HG03565 (cell line): ENCODE measurements around the gene SLC17A1.
A peak's percentile ranks its signal among the peaks of the same experiment; 100 is the strongest.

Source experiments
- ATAC-seq: cut with Tn5 transposase; IDR thresholded peaks from one replicate; pipeline ENCODE4 v1.9.1; 2021; ENCODE audit warnings: mild to moderate bottlenecking, moderate library complexity; ENCODE audit not compliant: unreplicated experiment

Gene SLC17A1

DNA sequence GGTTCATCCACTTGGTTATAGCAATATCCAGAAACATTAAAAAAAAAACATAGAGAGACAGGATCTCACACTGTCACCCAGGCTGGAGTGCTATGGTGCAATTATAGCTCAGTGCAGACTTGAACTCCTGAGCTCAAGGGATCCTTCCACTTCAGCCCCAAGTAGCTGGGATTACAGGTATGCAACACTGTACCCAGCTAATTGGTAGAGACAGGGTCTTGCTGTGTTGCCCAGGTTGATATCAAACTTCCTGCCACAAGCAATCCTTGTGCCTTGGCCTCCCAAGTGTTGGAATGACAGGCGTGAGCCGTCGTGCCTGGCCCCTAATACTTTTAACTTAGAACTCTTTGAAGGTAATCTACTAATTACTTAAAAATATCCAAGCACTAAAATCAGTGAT lies 818 bp upstream of the SLC17A1 start:
- no peak for ATAC-seq

- ATAC-seq: no peak
Measured at GRCh38 chr6:25832307-25832662, 433 bp upstream of the SLC17A1 start.

DNA sequence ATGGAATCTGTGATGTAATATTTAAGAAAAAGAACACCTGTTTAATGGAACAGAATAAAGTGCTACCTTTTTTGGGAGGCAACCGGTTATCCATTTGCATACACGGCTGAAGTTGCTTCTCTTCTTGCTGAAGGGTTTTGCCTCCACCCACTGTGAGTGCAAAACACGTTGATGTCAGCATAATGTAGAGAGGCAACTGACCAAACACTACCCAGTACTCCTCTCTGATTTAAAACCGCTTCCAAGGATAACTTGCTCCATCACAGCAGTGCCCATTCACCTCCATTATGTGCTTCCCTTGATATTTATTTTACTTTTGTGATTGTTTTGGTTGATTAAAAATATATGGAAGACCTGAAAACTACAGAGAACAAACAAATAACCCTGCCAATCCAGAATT lies 1.4 kb downstream of the SLC17A1 start:
- ATAC-seq: no peak

- peak; percentile 84 for ATAC-seq
Measured at GRCh38 chr6:25829375-25829774, 2.5 kb downstream of the SLC17A1 start.

- ATAC-seq: no peak
Measured at GRCh38 chr6:25821341-25821740, 10.5 kb downstream of the SLC17A1 start.

DNA sequence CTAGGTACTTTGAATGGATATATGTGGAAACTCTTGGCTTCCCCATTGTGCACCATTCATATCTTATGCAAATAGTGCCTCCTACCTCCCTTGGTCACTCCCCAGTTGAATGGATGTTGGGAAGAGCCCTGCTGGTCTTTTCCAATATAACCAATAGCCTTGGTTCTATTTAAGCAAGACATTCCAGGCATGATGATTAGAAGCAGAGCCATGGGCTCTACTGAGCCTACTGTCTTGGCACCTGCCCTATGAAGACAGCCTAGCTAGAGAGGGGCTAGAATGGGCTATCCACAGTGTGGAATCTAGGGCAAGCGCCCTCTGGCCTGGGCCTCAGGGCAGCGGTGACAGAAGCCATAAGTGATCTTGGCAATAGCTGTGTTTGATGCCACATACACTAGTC lies 15.6 kb downstream of the SLC17A1 start:
- no peak for ATAC-seq

- ATAC-seq: no peak
Measured at GRCh38 chr6:25815194-25815593, 16.7 kb downstream of the SLC17A1 start.

DNA sequence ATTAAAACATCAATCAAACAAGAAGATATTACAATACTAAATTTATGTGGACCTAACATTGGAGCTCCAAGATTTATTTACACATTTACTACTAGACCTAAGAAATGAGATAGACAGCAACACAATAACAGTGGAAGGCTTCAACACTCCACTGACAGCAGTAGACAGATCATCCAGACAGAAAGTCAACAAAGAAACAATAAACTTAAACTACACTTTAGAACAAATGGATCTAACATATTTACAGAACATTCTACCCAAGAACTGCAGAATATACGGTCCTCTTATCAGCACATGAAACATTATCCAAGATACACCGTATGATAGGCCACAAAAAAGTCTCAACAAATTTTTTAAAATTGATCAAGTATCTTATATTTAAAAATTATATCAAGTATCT lies 27.0 kb downstream of the SLC17A1 start:
- ATAC-seq: no peak

DNA sequence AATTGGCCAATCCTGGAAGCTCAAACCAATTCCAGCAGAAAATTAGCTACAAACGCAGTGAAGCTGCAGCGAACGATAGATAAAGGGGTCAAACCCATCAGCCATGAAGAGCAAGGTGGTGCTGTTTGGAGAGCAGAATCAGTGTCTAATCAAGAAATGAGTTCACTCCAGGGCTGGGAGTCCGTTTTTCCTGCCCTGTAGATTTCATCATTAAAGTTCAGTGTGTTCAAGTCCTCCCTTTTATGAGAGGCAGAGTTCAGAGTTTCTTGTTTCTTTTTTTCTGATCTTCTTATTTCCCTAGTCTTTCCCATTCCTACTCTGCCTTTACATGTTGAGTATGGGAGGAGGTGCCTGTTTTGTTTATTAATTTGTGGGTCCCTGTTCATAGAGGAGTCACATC lies 30.4 kb downstream of the SLC17A1 start:
- no peak for ATAC-seq

- no peak for ATAC-seq
Measured at GRCh38 chr6:25794784-25795183, 37.1 kb downstream of the SLC17A1 start.

DNA sequence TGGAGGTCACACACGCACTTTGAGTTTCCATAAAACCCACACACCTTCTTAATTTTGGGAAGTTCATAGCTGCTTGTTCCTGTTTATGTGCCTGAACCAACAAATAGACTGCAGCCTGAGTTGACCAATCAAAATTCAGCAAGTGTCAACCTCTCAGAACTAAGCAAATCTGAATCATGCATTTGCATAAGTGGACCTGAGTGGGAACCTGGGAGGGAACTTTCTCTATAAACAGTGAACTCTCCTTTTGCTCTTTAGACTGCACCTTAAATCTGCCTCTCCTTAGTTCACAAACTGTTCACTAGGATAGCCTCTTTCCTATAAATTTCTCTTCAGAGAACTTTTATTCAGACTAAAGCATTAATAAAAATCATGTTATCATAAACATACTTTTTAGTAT lies 37.9 kb downstream of the SLC17A1 start:
- ATAC-seq: no peak

DNA sequence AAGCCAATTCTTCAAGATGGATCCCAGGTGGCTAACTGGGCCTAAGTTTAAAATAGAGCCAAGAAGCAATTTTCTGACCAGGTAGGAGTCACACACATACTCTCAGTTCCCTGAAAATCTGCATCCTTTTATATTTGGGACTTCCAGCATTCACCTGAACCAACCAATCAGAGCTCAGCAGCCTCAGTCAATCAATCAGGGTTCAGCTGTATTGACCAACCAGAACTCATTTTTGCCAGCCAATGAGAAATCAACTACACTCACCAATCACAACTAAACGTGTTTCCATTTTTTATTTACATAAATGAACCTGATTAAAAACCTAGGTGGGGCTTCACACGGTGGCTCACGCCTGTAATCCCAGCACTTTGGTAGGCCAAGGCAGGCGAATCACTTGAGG lies 39.8 kb downstream of the SLC17A1 start:
- ATAC-seq: no peak

GRCh38 chr6:25789475-25789874 lies 42.4 kb downstream of the SLC17A1 start:
- ATAC-seq: no peak

DNA sequence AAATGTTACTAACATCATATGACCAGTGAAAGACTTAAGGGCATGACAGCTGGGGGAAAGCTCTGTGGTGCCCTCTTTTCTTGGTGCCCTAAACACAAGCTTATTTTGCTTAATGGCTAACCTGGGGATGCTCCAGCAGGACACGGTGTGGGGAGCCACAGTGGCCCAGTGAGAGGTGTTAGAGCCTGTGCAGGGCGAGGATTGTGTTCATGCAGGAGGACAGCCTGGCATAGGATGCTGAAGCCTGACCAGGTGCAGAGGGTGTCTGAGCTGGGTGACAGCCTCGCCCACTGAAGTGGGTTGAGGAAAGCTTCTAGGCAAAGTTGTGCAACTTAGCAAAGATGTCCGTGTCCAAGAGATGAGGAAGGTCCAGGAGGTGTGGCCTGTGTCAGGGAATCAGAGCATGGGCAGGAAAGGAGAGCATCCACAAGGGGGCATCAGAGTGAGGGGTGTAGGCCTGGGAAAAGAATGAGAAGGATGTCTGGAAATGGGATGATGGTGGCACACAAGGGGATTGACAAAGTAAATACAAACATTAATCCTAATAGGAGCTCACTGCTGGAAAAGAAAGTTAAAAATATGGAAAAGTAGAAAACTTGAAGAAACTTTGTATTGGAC lies 43.4 kb downstream of the SLC17A1 start:
- no peak for ATAC-seq

DNA sequence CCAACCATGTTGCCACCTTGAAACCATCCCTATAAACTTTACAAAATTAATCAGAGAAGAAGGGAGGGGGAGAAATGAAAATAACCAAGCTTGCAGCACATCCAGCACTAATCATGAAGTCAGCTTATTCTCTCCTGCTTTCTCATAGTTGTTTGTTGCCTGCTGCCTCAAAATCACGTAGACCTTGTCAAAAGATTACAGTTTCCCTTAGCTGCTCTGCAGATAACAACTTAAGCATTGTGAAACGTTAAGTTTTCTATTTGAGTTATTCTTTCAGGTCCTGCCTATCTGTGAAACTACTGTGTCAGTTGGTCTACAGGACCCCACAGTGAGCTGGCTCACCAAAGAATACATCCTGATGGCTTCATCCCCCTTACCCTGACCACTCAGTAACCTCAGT lies 44.4 kb downstream of the SLC17A1 start:
- ATAC-seq: no peak

GRCh38 chr6:25781134-25781533 lies 50.7 kb downstream of the SLC17A1 start:
- ATAC-seq: no peak

- no peak for ATAC-seq
Measured at GRCh38 chr6:25777856-25778649, 53.8 kb downstream of the SLC17A1 start.

DNA sequence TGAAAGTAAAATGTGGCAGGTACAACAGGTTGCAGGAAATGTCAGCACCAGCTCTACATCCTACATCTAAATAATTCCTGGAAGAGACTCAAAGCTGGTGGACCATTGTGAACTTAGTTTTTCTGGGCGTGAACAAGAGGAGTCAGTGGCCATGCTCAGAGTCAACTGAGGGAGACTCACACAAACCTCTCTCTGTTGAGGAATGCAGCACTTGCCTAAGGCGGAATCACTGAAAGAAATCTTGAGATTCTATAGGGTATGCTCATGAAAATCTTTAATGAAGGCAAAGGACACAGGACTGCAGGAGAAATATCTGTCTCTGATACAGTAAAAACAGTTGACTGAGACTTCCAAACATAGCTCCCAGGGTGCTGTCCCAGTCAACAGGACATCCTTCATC lies 54.8 kb downstream of the SLC17A1 start:
- no peak for ATAC-seq

GRCh38 chr6:25774120-25774715 lies 57.6 kb downstream of the SLC17A1 start:
- ATAC-seq: no peak

DNA sequence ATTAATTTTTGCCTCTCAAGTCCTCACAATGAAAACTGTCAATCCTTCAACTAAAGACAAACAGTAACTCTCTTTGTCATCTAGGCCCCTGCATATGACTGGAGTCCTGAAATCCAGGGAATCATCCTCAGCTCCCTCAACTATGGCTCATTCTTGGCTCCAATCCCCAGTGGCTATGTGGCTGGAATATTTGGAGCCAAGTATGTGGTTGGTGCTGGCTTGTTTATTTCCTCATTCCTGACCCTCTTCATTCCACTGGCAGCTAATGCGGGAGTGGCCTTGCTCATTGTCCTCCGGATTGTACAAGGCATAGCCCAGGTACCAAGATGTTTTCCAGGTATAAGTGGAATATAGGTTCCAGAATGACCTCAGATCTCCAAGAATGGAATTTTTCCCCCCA lies 61.9 kb downstream of the SLC17A1 start:
- ATAC-seq: no peak

- no peak for ATAC-seq
Measured at GRCh38 chr6:25768566-25768965, 63.3 kb downstream of the SLC17A1 start.

GRCh38 chr6:25764611-25765010 lies 67.2 kb downstream of the SLC17A1 start:
- ATAC-seq: no peak
